A673 (cell line): ENCODE results near the gene OR2M7. TPM values are rescaled to one million over a fixed set of nuclear protein-coding genes. Genes with fewer than 3 reads are reported as not detected.
"Not testable (repeated sequence)": the region's sequence is repeated elsewhere in the genome, so short reads cannot be mapped to it uniquely, and the experiment has no call there.

Source experiments
- BruUV-seq: library from RNA; stranded (reverse); fragments of 400-500 nt; replicated peaks from 2 replicates; lab custom pipeline; 2021; lab: Mats Ljungman, UMichigan
- CTCF ChIA-PET: fragments of 300-600 bp; sonication (Branson Sonifier 250); formaldehyde crosslinking; loops from one replicate; lab custom pipeline; 2022; ENCODE audit warnings: antibody characterized with exemption; lab: Charles Lee
- POLR2A ChIA-PET: fragments of 300-600 bp; sonication (Branson Sonifier 250); formaldehyde crosslinking; loops from one replicate; lab custom pipeline; 2022; ENCODE audit warnings: antibody characterized with exemption; ENCODE audit not compliant: low non-redundant PET; lab: Charles Lee
- DNase-seq: peaks from one replicate; pipeline ENCODE4 v3.0.0-alpha.2; 2015; ENCODE audit warnings: low spot score
- H3K27ac ChIP-seq: fragments of 200-600 bp; sonication (generic); 2 replicates; pipeline ENCODE4 v1.5.1; 2016; ENCODE audit warnings: mixed run types, low read depth, mild to moderate bottlenecking, mixed read lengths, antibody characterized with exemption, low read length; ENCODE audit not compliant: poor library complexity, severe bottlenecking
- H3K27me3 ChIP-seq: fragments of 200-600 bp; sonication (generic); replicated peaks from 2 replicates; pipeline ENCODE4 v1.6.1; 2017; ENCODE audit warnings: mixed run types, low read depth, mild to moderate bottlenecking, mixed read lengths, antibody characterized with exemption, low read length; ENCODE audit not compliant: insufficient read depth, poor library complexity
- H3K36me3 ChIP-seq: fragments of 200-600 bp; sonication (generic); 2 replicates; pipeline ENCODE4 v1.6.1; 2016; ENCODE audit warnings: mixed run types, mild to moderate bottlenecking, mixed read lengths, antibody characterized with exemption, low read length; ENCODE audit not compliant: insufficient read depth, poor library complexity, severe bottlenecking
- H3K4me1 ChIP-seq: fragments of 200-600 bp; sonication (generic); 2 replicates; pipeline ENCODE4 v1.6.1; 2017; ENCODE audit warnings: mixed run types, mild to moderate bottlenecking, mixed read lengths, antibody characterized with exemption, low read length; ENCODE audit not compliant: insufficient read depth, poor library complexity, severe bottlenecking
- H3K4me3 ChIP-seq: fragments of 200-600 bp; sonication (generic); 2 replicates; pipeline ENCODE4 v1.5.1; 2016; ENCODE audit warnings: low read depth, mixed run types, mild to moderate bottlenecking, mixed read lengths, low read length; ENCODE audit not compliant: poor library complexity, severe bottlenecking
- H3K9me3 ChIP-seq: fragments of 200-600 bp; sonication (generic); 2 replicates; pipeline ENCODE4 v1.6.1; 2016; ENCODE audit warnings: mixed run types, low read depth, mild to moderate bottlenecking, mixed read lengths, antibody characterized with exemption, low read length; ENCODE audit not compliant: poor library complexity, severe bottlenecking
- EZH2 ChIP-seq: fragments of 200-600 bp; sonication (generic); IDR thresholded peaks from 2 replicates; pipeline ENCODE4 v1.6.1; 2017; ENCODE audit warnings: borderline replicate concordance, low read depth, mild to moderate bottlenecking, mixed read lengths, antibody characterized with exemption, low read length; ENCODE audit not compliant: poor library complexity, severe bottlenecking
- intact Hi-C: fragments of 100-400 bp; cut with micrococcal nuclease; formaldehyde crosslinking; loops from one replicate; pipeline ENCODE4 v1.10.0; 2022; ENCODE audit not compliant: unreplicated experiment
- total RNA-seq: library from RNA; stranded (reverse); gene quantifications from 2 replicates; pipeline ENCODE4 v1.2.3, GENCODE V29; 2021
- TF ChIP-seq, protein P1 (sequence below): fragments of 300-800, 200-600 bp; sonication (generic); conservative IDR thresholded peaks from 2 replicates; pipeline ENCODE4 v1.5.1; 2017; ENCODE audit warnings: low read depth, mild to moderate bottlenecking, antibody characterized with exemption, low read length, moderate library complexity, mixed read lengths

The OR2M7 gene
- total RNA-seq, 1 experiment from 2014 or later = not detected

DNA sequence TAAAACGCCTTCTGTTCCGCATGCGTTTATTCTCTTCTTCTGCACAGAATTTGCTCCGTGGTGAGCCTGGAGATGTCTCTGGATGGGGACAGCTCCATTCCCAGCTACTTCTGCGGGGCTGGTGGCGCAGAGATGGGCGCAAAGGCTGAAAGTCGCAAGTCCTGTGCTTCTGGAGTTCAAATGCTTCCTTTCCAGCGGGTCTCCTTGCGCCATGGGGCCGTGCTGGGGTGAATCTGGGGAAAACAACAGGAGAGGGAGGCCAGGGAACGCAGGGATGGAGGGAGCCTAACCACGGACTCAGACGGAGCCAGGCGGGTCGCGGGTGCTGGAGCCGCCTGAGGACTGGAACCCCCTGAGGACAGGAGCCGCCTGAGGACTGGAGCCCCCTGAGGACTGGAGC is 18.3 kb downstream of the OR2M7 start:
- no TSS peak for BruUV-seq
- Histone ChIP-seq H3K9me3 (no peaks in the 10 kb centered on the region), H3K36me3 (no peaks in the 10 kb centered on the region), H3K27me3 (no peaks in the 10 kb centered on the region), H3K4me1 (no peaks in the 10 kb centered on the region), H3K27ac (no peak overlapping the region), H3K4me3 (no peak overlapping the region)
- DNase-seq = no peak
- no peak for TF ChIP-seq EZH2
- TF ChIP-seq, protein P1, sequence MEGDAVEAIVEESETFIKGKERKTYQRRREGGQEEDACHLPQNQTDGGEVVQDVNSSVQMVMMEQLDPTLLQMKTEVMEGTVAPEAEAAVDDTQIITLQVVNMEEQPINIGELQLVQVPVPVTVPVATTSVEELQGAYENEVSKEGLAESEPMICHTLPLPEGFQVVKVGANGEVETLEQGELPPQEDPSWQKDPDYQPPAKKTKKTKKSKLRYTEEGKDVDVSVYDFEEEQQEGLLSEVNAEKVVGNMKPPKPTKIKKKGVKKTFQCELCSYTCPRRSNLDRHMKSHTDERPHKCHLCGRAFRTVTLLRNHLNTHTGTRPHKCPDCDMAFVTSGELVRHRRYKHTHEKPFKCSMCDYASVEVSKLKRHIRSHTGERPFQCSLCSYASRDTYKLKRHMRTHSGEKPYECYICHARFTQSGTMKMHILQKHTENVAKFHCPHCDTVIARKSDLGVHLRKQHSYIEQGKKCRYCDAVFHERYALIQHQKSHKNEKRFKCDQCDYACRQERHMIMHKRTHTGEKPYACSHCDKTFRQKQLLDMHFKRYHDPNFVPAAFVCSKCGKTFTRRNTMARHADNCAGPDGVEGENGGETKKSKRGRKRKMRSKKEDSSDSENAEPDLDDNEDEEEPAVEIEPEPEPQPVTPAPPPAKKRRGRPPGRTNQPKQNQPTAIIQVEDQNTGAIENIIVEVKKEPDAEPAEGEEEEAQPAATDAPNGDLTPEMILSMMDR = no peak
- ChIA-PET POLR2A (no interaction called here), CTCF (no interaction called here)
- intact Hi-C loops = no loop called here

DNA sequence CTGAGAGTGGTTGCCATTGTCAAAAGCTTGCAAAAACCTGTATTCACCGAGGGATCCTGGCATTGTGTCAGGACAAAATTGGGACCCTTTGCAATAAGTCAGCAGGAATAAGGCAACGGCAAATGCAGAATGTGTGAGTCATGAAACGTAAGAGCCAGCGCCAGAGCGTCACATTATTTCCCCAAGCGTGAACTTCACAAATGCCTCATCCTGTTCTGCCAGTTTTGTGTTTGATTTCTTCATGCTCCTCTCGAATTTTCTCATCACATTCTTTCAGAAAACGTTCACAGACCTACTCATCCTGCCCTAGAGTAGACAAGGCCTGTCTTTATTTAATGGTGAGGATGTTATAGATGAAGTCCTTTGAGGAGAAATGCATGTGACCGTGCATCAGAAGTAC is 18.7 kb downstream of the OR2M7 start:
- DNase-seq, intact Hi-C loops: not testable (repeated sequence)

DNA sequence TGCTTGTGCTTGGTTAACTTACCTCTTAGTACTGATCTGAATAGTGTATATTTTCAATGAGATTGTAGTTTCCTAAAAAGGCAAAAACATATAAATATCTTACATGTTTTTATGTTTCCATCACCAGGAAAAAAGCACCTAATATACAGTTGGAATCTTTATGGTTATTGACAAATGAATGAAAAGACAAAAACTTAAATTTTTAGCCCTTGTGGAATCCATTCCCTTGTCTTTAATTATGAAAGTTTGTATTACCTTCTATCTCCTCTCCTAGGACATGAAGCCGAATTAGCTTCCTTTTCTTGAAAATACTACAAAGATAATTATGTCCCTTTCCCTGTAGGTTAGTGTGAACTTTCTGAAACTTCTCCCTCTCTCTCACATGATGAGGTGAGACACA is 21.0 kb downstream of the OR2M7 start, which contains the start of gene OR2T12:
Gene OR2T12, minus strand, starts transcription at position 101 of the 400 bp plus-strand sequence. CDS start 7,846 bp downstream, outside the sequence.
- no peaks in the 10 kb centered on the region for H3K36me3 ChIP-seq
- DNase-seq = no peak
- CTCF ChIA-PET = no interaction called here
- no peaks in the 10 kb centered on the region for H3K27me3 ChIP-seq
- POLR2A ChIA-PET = no interaction called here
- peaks cover 4% of the 10 kb centered on the region for H3K9me3 ChIP-seq
- no peak within 1 kb of the TSS for H3K4me3 ChIP-seq
- H3K4me1 ChIP-seq = no peaks in the 10 kb centered on the region
- TF ChIP-seq EZH2 = no peak
- TF ChIP-seq, protein P1 = no peak
- no TSS peak for BruUV-seq
- intact Hi-C loops = no loop called here
- H3K27ac ChIP-seq = no peak within 1 kb of the TSS

More for the DNA sequence above, 18.7 kb downstream of the OR2M7 start:
- H3K27me3 ChIP-seq, H3K36me3 ChIP-seq, CTCF ChIA-PET, H3K9me3 ChIP-seq, BruUV-seq, H3K27ac ChIP-seq, POLR2A ChIA-PET, H3K4me1 ChIP-seq, H3K4me3 ChIP-seq: not testable (repeated sequence)

DNA sequence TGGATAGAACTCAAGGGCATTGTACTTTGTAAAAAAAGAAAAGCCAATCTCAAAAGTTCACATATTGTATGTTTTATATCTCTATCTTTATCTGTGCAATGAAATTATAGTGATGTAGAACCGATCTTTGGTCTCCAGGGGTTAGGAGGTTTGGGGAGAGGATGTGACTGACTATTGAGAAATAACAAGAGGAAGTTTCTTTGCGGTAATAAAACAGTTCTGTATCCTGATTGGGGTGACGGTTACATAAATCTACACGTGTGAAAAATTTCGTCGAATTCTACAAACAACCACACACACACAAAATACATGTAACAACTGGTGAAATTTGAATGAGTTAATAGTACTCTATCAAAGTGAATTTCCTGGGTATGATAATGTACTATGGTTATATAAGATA is 36.0 kb downstream of the OR2M7 start:
- H3K4me1 ChIP-seq = no peaks in the 10 kb centered on the region
- H3K9me3 ChIP-seq = peaks cover 6% of the 10 kb centered on the region
- CTCF ChIA-PET = no interaction called here
- intact Hi-C loops = no loop called here
- no peak for DNase-seq
- no peaks in the 10 kb centered on the region for H3K36me3 ChIP-seq
- no peak overlapping the region for H3K27ac ChIP-seq
- no peaks in the 10 kb centered on the region for H3K27me3 ChIP-seq
- POLR2A ChIA-PET = no interaction called here
- no TSS peak for BruUV-seq
- no peak overlapping the region for H3K4me3 ChIP-seq
- TF ChIP-seq, protein P1 = no peak
- TF ChIP-seq EZH2 = no peak
